ENCODE measurements around the gene RBM20.

- TF ChIP-seq CTCF (IDR thresholded peaks at IDR 0.05) (no peak), EZH2phosphoT487 (IDR thresholded peaks at IDR 0.05) (no peak)
Measured at GRCh38 chr10:110772454-110773025, 128.4 kb downstream of the RBM20 start.

Measured in neural progenitor cell (in vitro differentiated cells).